GM21529 (cell line): ENCODE results near the gene CERS3.
A peak's percentile ranks its signal among the peaks of the same experiment; 100 is the strongest.
"Not testable (repeated sequence)": the region's sequence is repeated elsewhere in the genome, so short reads cannot be mapped to it uniquely, and the experiment has no call there.

Experiments
- ATAC-seq: cut with Tn5 transposase; IDR thresholded peaks from one replicate; pipeline ENCODE4 v1.9.1; 2021; ENCODE audit not compliant: unreplicated experiment

The CERS3 gene

DNA sequence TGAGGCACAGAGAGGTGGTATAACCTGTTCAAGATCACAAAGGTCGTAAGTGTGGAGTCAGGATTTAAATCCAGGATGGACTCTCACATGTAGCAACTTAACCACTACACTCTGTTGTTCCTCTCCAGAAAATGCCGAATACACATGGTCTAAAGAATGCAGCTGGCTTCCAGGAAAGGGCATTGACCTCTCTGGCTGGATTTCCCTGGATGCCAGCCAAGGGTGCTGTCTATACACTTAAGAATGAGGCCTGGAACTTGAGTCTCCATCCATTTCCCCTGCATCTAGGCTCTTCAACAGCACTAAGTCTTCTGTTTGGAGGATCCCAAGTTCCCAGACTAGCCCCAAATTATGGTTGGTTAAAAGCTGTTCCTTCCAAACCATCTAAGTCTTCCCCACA is 60.5 kb downstream of the CERS3 start:
- ATAC-seq, result no peak

DNA sequence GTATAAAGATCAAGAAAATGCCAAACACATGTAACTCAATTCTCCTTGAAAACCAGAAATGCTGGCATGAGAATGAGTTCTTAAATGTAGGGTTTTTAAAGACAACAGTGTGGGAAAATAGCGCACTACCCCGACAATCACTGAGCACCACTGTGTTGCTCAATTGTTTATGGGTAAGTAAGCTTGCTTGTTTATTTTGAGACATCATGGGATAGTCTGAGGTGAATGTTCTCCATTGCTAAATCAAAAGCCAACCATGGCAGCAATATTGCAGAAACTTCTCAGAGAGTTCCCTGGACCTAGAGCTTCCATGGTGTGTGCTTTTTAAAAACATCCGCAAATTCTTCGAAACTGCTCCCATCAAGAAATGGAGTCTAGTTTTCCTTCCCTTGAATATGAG is 62.7 kb downstream of the CERS3 start:
- no peak for ATAC-seq

DNA sequence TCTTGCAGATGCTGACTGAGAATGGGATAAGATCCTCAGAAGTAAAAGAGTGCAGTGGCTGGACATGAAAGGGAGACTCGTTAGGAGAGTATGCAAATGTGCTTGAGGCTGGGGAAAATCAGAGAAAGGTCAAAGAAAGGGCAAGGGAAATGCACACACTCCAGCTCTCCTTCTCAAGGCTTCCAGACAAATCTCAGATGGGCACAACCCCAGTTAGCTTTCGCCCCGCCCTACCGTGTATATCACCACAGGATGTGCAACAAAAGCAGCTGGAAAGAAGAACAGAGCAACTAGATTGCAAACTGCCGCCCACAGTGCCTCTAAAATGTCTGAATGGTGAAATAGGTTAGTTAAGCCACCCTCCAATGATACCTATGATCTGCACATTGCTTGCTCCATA is 63.9 kb downstream of the CERS3 start:
- peak; percentile 41 for ATAC-seq

DNA sequence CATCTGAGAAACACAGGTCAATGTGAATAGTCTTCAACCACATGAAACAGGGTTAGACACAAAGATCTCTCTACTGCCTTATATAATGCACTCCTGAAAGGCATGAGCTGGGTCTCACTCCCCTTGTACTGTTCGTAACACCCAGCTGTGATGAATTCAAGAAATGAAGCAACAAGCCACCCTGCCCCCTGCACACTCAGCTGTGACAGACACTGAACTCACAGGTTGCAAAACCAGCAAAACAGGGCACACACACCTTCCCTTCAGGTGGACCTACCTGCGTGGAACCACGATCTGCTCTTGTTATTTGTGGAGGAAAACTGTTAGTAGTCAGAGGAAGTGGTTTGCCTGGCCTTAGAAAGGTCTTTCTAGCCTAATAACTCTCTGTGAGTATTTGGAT is 64.5 kb downstream of the CERS3 start:
- ATAC-seq, result no peak

DNA sequence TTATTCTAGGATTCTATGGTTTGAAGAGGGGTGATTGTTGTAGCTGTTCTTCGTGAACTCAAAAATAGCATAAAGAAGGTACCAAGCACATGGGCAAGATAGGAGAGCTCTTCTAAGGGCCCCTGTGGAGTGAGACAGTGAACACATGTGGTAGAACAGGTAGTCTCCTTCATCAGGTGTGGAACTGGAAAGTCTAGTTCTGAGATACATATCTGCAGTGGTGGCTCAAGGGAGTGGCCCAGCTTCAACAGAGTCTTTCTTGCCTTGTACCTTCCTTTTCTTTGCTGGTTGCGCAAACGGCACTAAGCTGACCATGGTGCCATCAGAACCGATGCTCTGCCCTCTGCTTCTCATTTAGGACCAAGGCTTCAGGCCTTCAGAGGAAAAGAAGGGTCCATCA is 65.2 kb downstream of the CERS3 start:
- no peak for ATAC-seq

DNA sequence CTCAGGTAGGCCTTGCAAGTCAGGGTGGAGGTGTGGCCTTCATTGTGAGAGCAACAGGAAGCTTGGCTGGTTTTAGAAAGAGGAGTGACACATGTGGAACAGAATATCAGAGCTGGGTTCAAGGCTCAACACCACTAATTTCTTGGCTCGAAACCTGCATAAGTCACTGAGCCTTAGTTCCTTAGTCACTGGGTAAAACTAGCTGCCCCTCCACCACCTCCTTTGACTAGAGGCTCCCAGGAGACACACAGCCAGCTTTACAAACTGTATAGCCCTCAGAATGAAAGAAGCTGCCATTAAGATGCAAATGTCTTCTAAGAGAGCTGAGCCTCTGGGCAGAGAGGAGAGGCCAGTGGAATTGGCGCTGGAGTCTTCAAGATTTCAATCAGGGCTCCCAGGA is 67.7 kb downstream of the CERS3 start:
- ATAC-seq, result peak; percentile 74

DNA sequence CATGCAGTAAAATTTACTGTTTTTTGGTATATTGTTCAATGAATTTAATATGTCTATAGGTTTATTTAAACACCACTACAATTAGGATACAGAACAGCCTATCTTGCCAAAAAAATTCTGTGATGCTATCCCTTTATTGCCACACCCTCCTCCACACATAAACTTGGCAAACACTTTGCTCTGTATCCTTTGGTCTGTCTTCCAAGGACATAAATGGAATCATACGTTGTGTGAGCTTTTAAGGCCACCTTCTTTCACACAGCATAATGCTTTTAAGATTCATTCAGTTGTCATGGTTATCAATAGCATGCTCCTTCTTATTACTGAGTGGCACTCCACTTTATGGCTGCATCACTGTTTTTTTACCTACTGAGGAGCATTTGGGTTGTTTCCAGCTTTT is 71.5 kb downstream of the CERS3 start:
- ATAC-seq, result no peak

DNA sequence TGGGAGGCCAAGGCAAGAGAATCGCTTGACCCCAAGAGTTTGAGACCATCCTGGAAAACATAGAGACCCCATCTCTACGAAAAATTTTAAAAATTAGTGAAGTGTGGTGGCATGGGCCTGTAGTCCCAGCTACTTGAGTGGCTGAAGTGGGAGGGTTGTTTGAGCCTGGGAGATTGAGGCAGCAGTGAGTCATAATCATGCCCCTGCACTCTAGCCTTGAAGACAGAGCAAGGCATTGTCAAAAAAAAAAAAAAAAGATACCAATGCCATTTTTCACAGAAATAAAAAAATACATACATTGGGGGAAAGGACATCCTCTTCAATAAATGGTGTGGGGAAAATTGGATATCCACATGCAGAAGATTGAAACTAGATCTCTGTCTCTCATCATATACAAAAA is 74.6 kb downstream of the CERS3 start:
- ATAC-seq, result no peak

DNA sequence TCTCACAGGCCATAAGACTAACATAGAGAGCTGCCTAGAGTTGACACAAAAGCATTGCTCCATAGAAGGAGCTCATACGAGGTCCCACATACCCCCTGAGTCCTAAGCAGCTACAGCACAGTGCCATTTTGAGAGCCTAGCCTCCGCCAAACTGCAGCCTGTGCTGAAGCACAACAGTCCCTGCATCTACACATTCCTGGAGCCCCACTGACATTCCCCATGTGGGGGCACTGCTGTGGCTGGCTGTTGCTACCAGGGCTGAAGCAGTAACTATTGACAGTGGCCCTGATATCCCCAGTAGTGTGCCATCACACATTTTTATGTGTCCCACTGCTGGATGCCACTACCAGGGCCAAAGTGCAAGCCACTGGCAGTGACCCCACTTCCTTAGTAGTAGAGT is 80.3 kb downstream of the CERS3 start:
- no peak for ATAC-seq

DNA sequence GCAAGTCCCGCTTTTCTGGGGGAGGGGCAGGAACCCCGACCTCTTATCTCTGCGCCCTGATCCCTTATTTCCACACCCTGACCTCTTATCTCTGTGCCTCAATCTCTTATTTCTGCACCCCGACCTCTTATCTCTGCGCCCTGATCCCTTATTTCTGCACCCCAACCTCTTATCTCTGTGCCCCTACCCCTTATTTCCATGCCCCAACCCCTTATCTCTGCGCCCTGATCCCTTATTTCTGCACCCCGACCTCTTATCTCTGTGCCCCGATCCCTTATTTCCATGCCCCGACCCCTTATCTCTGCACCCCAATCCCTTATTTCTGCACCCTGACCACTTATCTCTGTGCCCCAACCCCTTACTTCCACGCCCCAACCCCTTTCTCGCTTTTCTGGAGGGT is 87.7 kb downstream of the CERS3 start:
- ATAC-seq, result not testable (repeated sequence)

DNA sequence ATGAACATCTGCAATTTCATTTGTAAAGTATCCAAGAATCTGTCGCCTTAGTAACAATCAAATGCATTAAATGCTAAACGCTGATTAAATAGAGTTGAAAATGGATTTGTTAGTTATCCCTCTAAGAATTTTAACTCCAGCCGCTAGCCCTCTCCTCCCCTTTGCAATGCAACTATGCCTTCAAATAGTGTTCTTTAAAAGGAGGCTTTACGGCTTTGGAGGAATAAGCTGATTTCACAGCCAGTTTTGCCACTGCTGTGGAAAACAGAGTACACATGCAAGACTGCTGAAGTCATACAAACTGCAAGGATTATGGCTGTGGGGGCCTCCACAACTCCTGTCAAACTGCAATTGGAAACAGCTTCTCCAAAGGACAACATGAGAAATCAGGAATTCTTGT is 89.2 kb downstream of the CERS3 start:
- ATAC-seq, result no peak

DNA sequence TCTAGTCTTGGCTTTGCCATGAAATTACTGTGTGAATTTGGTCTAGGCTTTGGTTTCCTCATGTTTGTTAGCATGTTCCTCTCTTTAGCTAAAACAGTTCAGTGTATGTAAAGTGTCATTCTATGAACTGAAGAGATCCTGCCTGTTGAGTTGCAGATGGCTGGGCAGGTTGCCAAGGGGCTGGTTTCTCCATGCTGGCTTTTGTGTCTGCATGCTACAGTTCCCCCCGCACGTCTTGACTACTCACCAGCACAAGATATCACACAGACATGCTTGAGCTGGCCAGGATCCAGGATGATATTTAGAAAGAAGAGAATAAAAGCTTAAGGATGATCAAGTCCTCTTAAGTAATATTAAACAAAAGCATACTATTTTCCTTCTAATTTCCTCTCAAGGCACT is 90.2 kb downstream of the CERS3 start:
- ATAC-seq, result peak; percentile 94

DNA sequence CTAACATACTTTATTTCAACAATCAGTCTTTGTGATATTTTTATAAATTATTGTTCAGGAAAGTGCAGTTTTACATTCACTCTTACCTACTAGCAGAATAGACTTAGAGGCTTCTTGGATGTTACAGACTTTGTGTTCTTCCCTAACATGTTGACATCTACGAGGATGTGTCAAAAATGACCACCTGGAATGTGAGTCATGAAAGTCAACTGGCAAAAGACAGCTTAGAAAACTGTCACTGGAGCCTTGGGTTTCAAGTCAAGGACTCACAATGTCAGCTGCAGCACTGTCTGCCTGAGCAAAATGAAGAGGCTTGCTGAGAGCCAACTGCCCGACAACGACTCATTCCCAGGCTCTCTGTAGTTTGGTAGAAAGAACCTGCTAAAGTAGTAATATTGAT is 91.5 kb downstream of the CERS3 start:
- no peak for ATAC-seq

DNA sequence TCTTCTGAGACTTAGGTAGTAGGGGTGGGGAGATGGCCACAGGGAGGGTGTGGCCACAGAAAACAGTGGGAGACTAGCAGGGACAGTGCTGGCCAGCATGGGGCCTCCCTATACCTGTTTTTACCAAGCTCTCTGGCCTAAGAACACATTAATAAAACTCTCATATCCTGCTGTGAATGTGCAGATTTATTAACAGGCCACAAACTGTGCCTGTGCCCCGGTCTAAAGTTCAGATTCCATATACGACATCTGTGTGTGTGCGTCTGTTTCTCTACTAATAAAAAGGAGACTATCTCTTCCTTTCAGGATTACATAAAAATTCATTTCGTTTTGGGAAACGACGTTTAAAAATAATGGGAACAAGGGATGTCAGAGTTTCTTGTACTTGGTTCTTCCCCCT is 94.2 kb downstream of the CERS3 start:
- no peak for ATAC-seq

DNA sequence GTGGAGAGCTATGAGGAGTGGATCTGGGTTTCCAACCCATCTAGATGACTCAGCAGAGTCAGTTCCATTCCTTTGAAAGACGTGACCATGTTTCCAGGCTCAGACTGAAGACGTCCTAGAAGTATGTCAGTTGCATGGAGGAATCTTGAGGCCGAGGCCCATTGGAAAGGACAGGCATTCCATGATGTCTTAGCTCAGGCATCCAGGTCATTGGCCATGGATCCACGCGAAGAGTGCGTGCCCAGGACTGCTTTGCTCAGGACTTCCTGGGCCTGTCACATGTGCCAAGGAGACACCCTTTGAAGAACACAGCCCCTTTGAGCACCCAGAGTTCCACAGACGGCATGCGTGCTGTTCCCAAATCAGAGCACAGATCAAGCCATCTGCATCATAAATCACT is 94.7 kb downstream of the CERS3 start:
- no peak for ATAC-seq

DNA sequence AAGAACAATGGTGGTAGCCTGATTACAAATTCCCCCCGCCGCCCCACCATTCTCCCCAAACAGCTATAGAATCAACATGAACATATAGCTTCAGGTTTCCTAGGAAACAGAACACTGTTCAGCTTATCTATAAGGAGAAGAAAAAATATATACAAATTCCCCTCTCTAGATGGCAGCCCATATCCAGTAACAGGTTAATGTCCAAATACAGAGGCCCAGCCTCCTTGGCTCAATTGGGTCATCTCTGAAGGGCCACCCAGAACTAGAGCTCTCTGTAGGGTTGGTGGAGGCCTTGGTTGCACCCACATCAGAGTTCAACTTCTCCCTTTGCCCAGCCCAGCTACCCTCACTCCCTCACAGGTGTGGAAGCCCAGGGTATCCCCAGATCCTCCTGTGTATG is 95.4 kb downstream of the CERS3 start:
- no peak for ATAC-seq

DNA sequence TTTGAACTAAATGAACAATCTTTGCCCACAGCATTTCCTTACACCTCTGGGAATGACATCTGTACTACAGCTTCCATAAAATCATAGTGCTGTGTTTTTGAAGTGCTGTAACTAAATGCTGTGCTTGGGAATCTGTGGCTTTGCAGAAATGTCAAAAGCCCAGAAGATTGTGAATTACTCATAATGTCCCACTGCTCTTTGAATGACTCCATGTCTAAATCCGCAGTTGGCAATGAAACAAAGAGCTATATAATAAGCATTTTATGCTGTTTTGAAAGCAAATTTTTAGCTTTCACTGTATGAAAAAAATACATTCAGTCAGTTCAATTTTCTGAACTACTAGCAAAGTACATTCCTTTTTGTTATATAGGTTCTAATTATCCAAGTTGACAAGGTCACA is 98.3 kb downstream of the CERS3 start:
- no peak for ATAC-seq

DNA sequence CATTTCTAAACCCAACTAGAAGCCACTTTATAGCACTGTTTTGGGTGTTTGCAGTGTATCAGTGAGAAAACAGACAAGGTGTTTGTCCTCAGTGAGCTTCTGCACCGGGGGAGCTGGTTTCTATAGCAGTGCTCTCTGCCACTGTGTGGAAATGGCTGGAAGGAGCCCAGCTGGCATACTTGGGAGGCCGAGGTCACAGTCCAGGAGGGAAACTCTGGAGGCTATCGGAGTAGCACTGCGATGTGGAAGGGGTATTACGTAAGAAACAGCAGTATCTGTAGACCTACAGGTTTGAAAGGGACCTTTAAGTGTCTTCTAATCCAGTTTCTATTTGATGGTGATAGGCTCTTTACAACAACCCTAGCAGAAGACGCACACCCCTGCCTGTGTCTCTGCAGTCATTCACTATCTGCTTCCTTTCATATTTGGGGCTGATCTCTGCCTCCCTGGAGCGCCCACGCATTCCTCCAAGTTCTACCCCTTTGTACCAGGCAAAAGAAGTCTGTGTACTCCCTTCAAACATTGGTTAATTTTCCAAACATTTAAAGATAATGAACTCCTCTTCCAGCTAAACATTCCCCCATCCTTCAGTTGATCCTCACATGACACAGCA is 99.5 kb downstream of the CERS3 start:
- no peak for ATAC-seq

DNA sequence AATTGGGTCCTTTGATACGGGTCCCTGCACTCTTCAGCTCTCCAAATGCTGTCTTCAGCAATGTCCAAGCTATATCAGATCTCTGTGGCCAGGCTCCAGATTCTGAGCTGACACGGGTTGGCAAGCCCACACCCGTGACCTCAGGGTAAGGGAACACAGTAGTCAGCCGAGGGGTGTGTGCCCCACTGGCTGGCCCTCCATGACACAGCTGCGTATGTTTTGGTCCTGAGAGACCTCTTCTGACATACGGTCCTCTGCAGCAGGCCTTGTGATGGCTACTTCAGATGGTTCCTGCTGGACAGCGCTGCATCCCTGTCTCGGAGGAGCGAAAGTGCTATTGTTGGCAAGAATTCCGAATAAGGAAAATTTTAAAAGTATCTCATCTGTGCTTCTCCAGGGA is 101.8 kb downstream of the CERS3 start:
- no peak for ATAC-seq

DNA sequence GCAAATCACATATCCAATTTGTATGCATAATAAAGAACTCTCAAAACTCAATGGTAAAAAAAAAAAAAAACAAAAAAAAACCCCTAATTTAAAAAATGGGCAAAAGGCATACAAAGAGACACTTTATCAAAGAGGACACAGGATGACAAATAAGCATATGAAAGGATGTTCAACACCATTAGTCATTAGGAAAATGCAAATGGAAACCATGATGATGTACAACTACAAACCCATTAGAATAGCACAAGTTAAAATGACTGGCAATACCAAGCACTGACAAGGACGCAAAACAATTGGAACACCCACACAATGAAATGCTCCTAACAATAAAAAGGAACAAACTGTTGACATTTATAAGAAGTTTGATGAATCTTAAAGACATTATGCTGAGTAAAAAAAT is 123.6 kb downstream of the CERS3 start:
- ATAC-seq, result no peak

DNA sequence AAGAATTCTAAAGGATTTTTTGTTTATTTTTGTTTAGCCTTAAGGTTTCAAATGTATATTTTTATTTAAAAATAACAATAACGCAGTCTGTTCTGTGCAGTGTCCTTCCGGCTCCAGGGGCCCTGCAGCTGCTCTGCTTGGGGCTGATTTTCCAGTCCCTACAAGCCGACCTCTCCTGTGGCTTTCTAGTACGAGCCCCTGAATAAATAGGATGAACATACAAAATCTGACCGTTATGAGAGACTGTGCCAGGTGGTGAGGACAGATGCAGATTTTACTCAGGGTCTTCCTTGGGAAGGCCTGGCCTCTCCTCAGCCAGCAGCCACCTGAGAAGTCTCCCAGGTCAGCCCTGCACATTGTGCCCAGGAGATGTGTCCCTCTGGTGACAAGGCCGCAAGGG is 127.8 kb downstream of the CERS3 start:
- no peak for ATAC-seq

DNA sequence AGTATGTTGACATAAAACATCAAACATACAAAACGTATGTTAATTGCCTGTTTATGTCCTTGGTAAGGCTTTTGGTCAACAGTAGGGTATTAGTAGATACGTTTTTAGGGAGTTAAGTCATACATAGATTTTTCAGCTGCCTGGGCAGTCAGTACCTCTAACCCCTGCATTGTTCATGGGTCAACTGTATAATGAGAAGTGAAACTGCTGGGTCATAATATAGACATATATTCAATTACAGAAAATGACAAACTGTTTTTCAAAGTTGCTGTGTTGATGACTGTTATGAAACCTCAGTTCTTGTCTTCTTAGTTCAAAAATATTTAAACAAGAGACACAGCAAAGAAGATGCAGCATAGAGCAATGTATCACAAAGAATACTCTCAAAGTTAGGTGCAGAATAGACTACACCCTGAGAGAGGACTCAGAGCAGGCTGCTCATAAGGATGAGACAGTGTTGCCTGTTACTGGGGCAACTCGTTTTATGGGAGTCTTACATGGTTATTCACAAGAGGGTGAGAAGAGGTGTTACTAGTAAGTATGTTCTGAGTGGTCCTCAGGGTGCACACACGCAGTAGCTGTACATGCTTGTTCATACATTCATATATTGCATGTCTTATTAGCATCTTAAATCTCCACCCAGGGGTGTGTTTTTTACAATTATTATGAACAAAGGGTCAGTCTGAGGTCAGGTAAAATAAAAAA is 133.9 kb downstream of the CERS3 start:
- no peak for ATAC-seq

DNA sequence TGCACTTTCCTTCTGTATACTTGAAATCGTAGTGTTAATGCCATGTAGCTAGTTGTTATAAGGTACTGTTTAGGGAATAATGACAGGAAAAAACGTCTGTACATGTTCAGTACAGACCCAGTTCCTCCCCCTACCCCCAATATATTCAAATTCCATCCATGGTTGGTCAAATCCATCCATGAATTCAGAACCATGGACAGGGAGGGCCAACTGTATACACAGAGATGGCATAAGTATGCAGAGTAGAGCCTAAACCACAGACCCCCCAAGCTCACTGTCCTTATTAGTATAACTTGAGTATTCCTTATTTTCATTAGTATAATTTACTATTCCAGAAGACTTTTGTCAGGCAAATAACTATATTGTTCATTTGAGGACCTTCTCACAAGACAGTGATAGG is 135.7 kb downstream of the CERS3 start:
- ATAC-seq, result no peak
